HG03342 (cell line): Measurements from ENCODE around the gene ARMH3.
A peak's percentile ranks its signal among the peaks of the same experiment; 100 is the strongest.
"Not testable (repeated sequence)": the region's sequence is repeated elsewhere in the genome, so short reads cannot be mapped to it uniquely, and the experiment has no call there.

Experiments used
- ATAC-seq: cut with Tn5 transposase; IDR thresholded peaks from one replicate; pipeline ENCODE4 v1.9.1; 2021; ENCODE audit warnings: mild to moderate bottlenecking, moderate library complexity; ENCODE audit not compliant: unreplicated experiment

Gene ARMH3

GRCh38 chr10:102055647-102056419 lies at the start of gene ARMH3:
TSS of gene ARMH3 (minus strand) at chr10:102056173. CDS start at chr10:102040114, 16,059 bp downstream.
- peak; percentile 92 for ATAC-seq

- ATAC-seq = no peak
These were observed 46.4 kb upstream of the ARMH3 start for GRCh38 chr10:102102421-102102820.

- no peak for ATAC-seq
These were observed 45.2 kb upstream of the ARMH3 start for GRCh38 chr10:102101152-102101551.

- no peak for ATAC-seq
These were observed 40.5 kb upstream of the ARMH3 start for GRCh38 chr10:102096449-102096848.

- ATAC-seq = no peak
These were observed 34.8 kb upstream of the ARMH3 start for GRCh38 chr10:102090772-102091171.

- ATAC-seq = no peak
These were observed 30.2 kb upstream of the ARMH3 start for GRCh38 chr10:102086196-102086595.

GRCh38 chr10:102085336-102085735 lies 29.4 kb upstream of the ARMH3 start:
- no peak for ATAC-seq

- no peak for ATAC-seq
These were observed 27.6 kb upstream of the ARMH3 start for GRCh38 chr10:102083541-102083940.

GRCh38 chr10:102072673-102073527 lies 16.9 kb upstream of the ARMH3 start:
- ATAC-seq = no peak

- no peak for ATAC-seq
These were observed 13.1 kb upstream of the ARMH3 start for GRCh38 chr10:102069071-102069470.

GRCh38 chr10:102068216-102068615 lies 12.2 kb upstream of the ARMH3 start:
- no peak for ATAC-seq

GRCh38 chr10:102067091-102067916 lies 11.3 kb upstream of the ARMH3 start:
- ATAC-seq = no peak

GRCh38 chr10:102066399-102067088 lies 10.6 kb upstream of the ARMH3 start:
- ATAC-seq = no peak

GRCh38 chr10:102065561-102066398 lies 9.8 kb upstream of the ARMH3 start:
- ATAC-seq = peak; percentile 18

GRCh38 chr10:102064868-102065560 lies 9.0 kb upstream of the ARMH3 start, which contains the start of gene HPS6:
TSS of gene HPS6 (plus strand) at chr10:102065349. CDS start at chr10:102065475, 126 bp downstream.
- peak; percentile 90 for ATAC-seq

GRCh38 chr10:102064503-102064867 lies 8.5 kb upstream of the ARMH3 start:
- no peak for ATAC-seq

GRCh38 chr10:102059987-102060386 lies 4.0 kb upstream of the ARMH3 start:
- no peak for ATAC-seq

- not testable (repeated sequence) for ATAC-seq
These were observed 909 bp downstream of the ARMH3 start for GRCh38 chr10:102054881-102055646.
